ENCODE measurements around the gene EXOG.

GRCh38 chr3:38509732-38510131, 13.6 kb downstream of the EXOG start:
- TF ChIP-seq EP300 (IDR thresholded peaks at IDR 0.05; ENCODE audit: borderline replicate concordance in 1 of 2, control insufficient read depth in 1 of 2, low read depth in 2 of 2, low read length in 2 of 2) (no peak), CTCF (IDR thresholded peaks at IDR 0.05 in 2 of 3, conservative IDR thresholded peaks at IDR 0.05 in 1 of 3; ENCODE audit: control insufficient read depth in 2 of 3, extremely low read depth in 1 of 3, insufficient read depth in 1 of 3, low read depth in 3 of 3, low read length in 3 of 3) (no peak), BMI1 (IDR thresholded peaks at IDR 0.05; ENCODE audit: borderline replicate concordance) (no peak), ESRRA (IDR thresholded peaks at IDR 0.05; ENCODE audit: low read length) (no peak), MEF2B (IDR thresholded peaks at IDR 0.05; ENCODE audit: partially characterized antibody, poor library complexity, severe bottlenecking) (no peak), MXI1 (IDR thresholded peaks at IDR 0.05; ENCODE audit: low read depth, low read length) (no peak), RFX5 (IDR thresholded peaks at IDR 0.05; ENCODE audit: low read depth, low read length) (no peak), ZNF24 (IDR thresholded peaks at IDR 0.05) (no peak), USF2 (IDR thresholded peaks at IDR 0.05; ENCODE audit: borderline replicate concordance, low read depth, low read length) (no peak), NR2C2 (IDR thresholded peaks at IDR 0.05; ENCODE audit: borderline replicate concordance, control insufficient read depth, insufficient read length, low read depth) (no peak), YY1 (IDR thresholded peaks at IDR 0.05; ENCODE audit: low read depth, low read length) (no peak), POLR2AphosphoS5 (IDR thresholded peaks at IDR 0.05; ENCODE audit: low read length) (no peak)
